Gastroesophageal sphincter (tissue), 4 donors: Measurements from ENCODE around the gene GAPVD1. TPM values are rescaled to one million over a fixed set of nuclear protein-coding genes. Genes with fewer than 3 reads are reported as not detected.

ENCODE experiments used
- ATAC-seq: fragments of 150-250 bp; one replicate; pipeline ENCODE4 v1.9.1; 2016; ENCODE audit warnings: mild to moderate bottlenecking, moderate library complexity
- H3K27ac ChIP-seq, 4 donors: fragments of 200-600 bp; sonication (generic) in 3 of 4; 1 replicate in 3 of 4; 2 replicates in 1 of 4; pipeline ENCODE4 v1.5.1; 2016 to 2019
- H3K27me3 ChIP-seq: fragments of 200-600 bp; sonication (generic); one replicate; pipeline ENCODE4 v1.5.1; 2019
- H3K36me3 ChIP-seq, 2 donors: fragments of 200-600 bp; sonication (generic); one replicate each; pipeline ENCODE4 v1.5.1; 2019; ENCODE audit warnings: control low read depth in 1 of 2
- H3K4me1 ChIP-seq, 3 donors: fragments of 200-600 bp; sonication (generic); 1 replicate in 2 of 3; 2 replicates in 1 of 3; pipeline ENCODE4 v1.5.1; 2016 to 2019; ENCODE audit warnings: control low read depth in 2 of 3
- H3K4me3 ChIP-seq, 2 donors: fragments of 200-600 bp; sonication (generic); one replicate each; pipeline ENCODE4 v1.5.1; 2019; ENCODE audit warnings: mild to moderate bottlenecking in 1 of 2, moderate library complexity in 1 of 2
- H3K9me3 ChIP-seq, 3 donors: fragments of 200-600 bp; sonication (generic); one replicate each; pipeline ENCODE4 v1.5.1; 2017 to 2019; ENCODE audit warnings: control low read depth in 2 of 3
- EP300 ChIP-seq: sonication (generic); formaldehyde crosslinking; IDR thresholded peaks from one replicate; pipeline ENCODE4 v1.6.1; 2017; ENCODE audit warnings: antibody characterized with exemption, mild to moderate bottlenecking
- POLR2A ChIP-seq, 2 donors: fragments of 450-650 bp; IDR thresholded peaks; one replicate each; pipeline ENCODE4 v1.6.1; 2017; ENCODE audit warnings: antibody characterized with exemption in 2 of 2, mild to moderate bottlenecking in 2 of 2, moderate library complexity in 1 of 2
- POLR2AphosphoS5 ChIP-seq: sonication (generic); formaldehyde crosslinking; IDR thresholded peaks from one replicate; pipeline ENCODE4 v1.6.1; 2017; ENCODE audit warnings: antibody characterized with exemption
- WGBS, 2 donors: methylation state at CpG; one replicate each; pipeline ENCODE4 v1.1.5; 2018; ENCODE audit warnings: low coverage in 1 of 2; 5-methylcytosine and 5-hydroxymethylcytosine counted together
- total RNA-seq, 4 donors: library from RNA; depleted of rRNA; stranded (reverse); fragments of >200 nt; gene quantifications; one replicate each; pipeline ENCODE4 v1.1.0, GENCODE V29; 2016
- TF ChIP-seq, protein P1 (sequence below), 4 experiments: fragments of 200-600 bp in 2 of 4; fragments of 450-650 bp in 2 of 4; sonication (generic) in 1 of 4; IDR thresholded peaks; one replicate each; pipeline ENCODE4 v1.5.1; 2017 to 2019; ENCODE audit warnings: antibody characterized with exemption in 4 of 4, mild to moderate bottlenecking in 2 of 4, moderate library complexity in 2 of 4

Gene GAPVD1
- total RNA-seq, 4 donors from 2014 or later, result 41.2 to 61.4 (median 48.6) TPM

DNA sequence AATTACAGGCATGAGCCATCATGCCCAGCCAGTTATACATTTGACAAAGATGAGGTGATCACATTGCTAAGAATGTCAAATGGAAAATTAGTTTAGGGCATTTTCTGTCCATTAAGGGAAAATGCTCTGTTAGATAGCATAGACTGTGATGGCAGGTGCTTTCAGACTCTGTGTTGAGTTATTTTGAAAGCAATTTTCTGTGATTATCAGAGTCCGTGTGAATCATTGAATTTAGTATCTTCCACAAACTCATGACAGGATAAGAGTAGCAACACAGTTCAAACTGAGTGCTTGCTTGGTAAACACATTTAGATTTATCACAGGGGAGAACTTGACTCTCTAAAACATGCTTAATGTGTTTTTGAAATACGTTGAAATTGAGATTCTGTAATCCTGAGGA, 69.0 kb downstream of the GAPVD1 start:
- H3K4me3 ChIP-seq, result no peak overlapping the region
- H3K9me3 ChIP-seq, result no peaks in the 10 kb centered on the region
- H3K4me1 ChIP-seq, result no peaks in the 10 kb centered on the region
- H3K36me3 ChIP-seq, result peaks cover 11 to 92% of the 10 kb centered on the region in 2 donors
- TF ChIP-seq POLR2A (IDR thresholded peaks at IDR 0.05) (no peak), EP300 (no peak), POLR2AphosphoS5 (no peak)
- TF ChIP-seq, protein P1, sequence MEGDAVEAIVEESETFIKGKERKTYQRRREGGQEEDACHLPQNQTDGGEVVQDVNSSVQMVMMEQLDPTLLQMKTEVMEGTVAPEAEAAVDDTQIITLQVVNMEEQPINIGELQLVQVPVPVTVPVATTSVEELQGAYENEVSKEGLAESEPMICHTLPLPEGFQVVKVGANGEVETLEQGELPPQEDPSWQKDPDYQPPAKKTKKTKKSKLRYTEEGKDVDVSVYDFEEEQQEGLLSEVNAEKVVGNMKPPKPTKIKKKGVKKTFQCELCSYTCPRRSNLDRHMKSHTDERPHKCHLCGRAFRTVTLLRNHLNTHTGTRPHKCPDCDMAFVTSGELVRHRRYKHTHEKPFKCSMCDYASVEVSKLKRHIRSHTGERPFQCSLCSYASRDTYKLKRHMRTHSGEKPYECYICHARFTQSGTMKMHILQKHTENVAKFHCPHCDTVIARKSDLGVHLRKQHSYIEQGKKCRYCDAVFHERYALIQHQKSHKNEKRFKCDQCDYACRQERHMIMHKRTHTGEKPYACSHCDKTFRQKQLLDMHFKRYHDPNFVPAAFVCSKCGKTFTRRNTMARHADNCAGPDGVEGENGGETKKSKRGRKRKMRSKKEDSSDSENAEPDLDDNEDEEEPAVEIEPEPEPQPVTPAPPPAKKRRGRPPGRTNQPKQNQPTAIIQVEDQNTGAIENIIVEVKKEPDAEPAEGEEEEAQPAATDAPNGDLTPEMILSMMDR (IDR thresholded peaks at IDR 0.05), result no peak
- no peak overlapping the region for H3K27ac ChIP-seq
- H3K27me3 ChIP-seq, result no peaks in the 10 kb centered on the region
- 77 to 87% methylated on average over 2 of the region's 2 CpGs for WGBS, 2 donors
- ATAC-seq, result no peak

DNA sequence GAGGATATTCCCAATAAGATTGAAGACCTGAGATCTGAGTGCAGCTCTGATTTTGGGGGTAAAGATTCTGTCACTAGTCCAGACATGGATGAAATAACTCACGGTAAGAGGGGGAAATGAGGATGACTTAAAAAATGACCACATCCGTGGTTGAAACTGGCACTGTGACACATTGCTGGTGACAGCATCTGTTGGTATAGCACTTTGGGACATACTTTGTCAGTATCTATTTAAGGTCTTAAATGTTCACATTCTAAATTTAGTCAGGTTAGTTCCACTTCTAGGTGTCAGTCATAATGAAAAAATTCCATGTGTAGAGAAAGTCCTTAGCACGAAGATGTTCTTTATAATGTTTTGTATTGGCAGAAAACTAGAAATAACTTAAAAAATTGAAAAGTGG, 70.9 kb downstream of the GAPVD1 start:
- Histone ChIP-seq H3K27ac (no peak overlapping the region), H3K4me1 (no peaks in the 10 kb centered on the region), H3K9me3 (no peaks in the 10 kb centered on the region), H3K4me3 (no peak overlapping the region), H3K36me3 (peaks cover 16 to 90% of the 10 kb centered on the region in 2 donors), H3K27me3 (no peaks in the 10 kb centered on the region)
- WGBS, 2 donors, result 73 to 100% methylated on average over 1 to 3 of the region's 3 CpGs
- TF ChIP-seq EP300 (no peak), POLR2AphosphoS5 (no peak), POLR2A (IDR thresholded peaks at IDR 0.05) (no peak)
- TF ChIP-seq, protein P1 (IDR thresholded peaks at IDR 0.05), result no peak
- ATAC-seq, result no peak

DNA sequence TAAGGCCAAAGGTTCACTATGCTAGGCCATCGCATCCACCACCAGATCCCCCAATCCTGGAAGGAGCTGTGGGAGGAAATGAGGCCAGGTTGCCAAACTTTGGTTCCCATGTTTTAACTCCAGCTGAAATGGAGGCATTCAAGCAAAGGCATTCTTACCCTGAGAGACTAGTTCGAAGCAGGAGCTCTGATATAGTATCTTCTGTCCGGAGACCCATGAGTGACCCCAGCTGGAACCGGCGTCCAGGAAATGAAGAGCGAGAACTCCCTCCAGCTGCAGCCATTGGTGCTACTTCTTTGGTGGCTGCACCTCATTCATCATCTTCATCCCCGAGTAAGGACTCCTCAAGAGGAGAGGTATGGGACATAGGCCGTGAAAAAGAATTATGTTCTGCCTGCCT, 75.6 kb downstream of the GAPVD1 start:
- 61 to 80% methylated on average over 1 to 8 of the region's 8 CpGs for WGBS, 2 donors
- peaks cover 17 to 98% of the 10 kb centered on the region in 2 donors for H3K36me3 ChIP-seq

DNA sequence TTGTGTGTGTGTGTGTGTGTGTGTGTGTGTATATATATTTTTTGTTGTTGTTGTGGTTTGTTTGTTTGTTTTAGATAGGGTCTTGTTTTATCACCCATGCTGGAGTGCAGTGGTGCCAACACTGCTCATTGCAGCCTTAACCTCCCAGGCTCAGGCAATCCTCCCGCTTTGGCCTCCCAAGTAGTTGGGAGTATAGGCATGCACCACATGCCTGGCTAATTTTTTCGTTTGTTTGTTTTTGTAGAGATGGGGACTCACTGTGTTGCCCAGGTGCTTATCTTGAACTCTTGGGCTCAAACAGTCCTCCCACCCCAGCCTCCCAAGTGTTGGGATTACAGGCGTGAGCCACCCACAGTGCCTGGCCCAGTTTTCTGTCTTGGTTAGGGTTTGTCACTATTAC, 77.3 kb downstream of the GAPVD1 start:
- Histone ChIP-seq H3K9me3 (no peaks in the 10 kb centered on the region), H3K4me1 (peaks cover 0 to 5% (median 0%) of the 10 kb centered on the region in 3 donors), H3K27ac (no peak overlapping the region), H3K4me3 (no peak overlapping the region), H3K27me3 (no peaks in the 10 kb centered on the region), H3K36me3 (peaks cover 9 to 96% of the 10 kb centered on the region in 2 donors)
- 88% methylated on average over 3 of the region's 3 CpGs; no CpG with 5 or more reads in 1 of the 2 donors for WGBS, 2 donors
- no peak for TF ChIP-seq POLR2A (IDR thresholded peaks at IDR 0.05)
- no peak for TF ChIP-seq EP300
- no peak for TF ChIP-seq POLR2AphosphoS5
- TF ChIP-seq, protein P1 (IDR thresholded peaks at IDR 0.05), result no peak
- ATAC-seq, result no peak

More for the DNA sequence above, 75.6 kb downstream of the GAPVD1 start:
- H3K4me3 ChIP-seq, result no peak overlapping the region
- H3K9me3 ChIP-seq, result no peaks in the 10 kb centered on the region
- H3K27ac ChIP-seq, result no peak overlapping the region
- H3K4me1 ChIP-seq, result no peaks in the 10 kb centered on the region
- H3K27me3 ChIP-seq, result no peaks in the 10 kb centered on the region
- TF ChIP-seq POLR2AphosphoS5, result no peak
- TF ChIP-seq POLR2A (IDR thresholded peaks at IDR 0.05), result no peak
- TF ChIP-seq EP300, result no peak
- TF ChIP-seq, protein P1 (IDR thresholded peaks at IDR 0.05), result no peak
- ATAC-seq, result no peak

DNA sequence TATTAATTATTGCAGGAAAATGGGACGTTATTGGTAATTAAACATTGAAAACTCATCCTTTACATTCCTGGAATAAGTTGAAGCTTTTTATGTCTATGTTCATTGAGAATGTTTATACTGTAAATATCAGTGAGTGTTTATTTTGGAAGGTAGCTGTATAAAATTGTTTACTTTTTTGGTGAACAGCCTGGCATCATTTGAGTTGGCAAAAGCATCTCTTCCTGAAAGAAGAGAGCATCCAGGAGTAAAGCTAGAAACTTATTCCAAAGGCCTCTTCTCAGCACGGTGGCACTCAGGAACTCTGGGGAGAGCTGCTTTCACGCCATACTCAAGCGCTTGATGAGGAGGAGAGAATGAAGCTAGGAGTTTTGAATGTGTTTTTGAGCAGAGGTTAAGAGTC, 79.9 kb downstream of the GAPVD1 start:
- H3K27me3 ChIP-seq, result no peaks in the 10 kb centered on the region
- no peak overlapping the region for H3K27ac ChIP-seq
- TF ChIP-seq POLR2AphosphoS5 (no peak), POLR2A (IDR thresholded peaks at IDR 0.05) (no peak), EP300 (no peak)
- TF ChIP-seq, protein P1 (IDR thresholded peaks at IDR 0.05), result no peak
- no peak overlapping the region for H3K4me3 ChIP-seq
- no peaks in the 10 kb centered on the region for H3K9me3 ChIP-seq
- H3K4me1 ChIP-seq, result peaks cover 0 to 5% (median 0%) of the 10 kb centered on the region in 3 donors
- ATAC-seq, result no peak
- peaks cover 9 to 93% of the 10 kb centered on the region in 2 donors for H3K36me3 ChIP-seq
- 61 to 88% methylated on average over 3 to 4 of the region's 4 CpGs for WGBS, 2 donors
